Measurements from ENCODE around the gene TBL1X. TPM values are rescaled to one million over a fixed set of nuclear protein-coding genes. Genes with fewer than 3 reads are reported as not detected.

Gene TBL1X
- total RNA-seq, 4 donors from 2014 or later, result 32.9 to 42.9 (median 33.4) TPM

- WGBS, 2 donors, result 87 to 89% methylated on average over 4 of the region's 4 CpGs
Measured at GRCh38 chrX:9635803-9636202, 170.9 kb downstream of the TBL1X start.

GRCh38 chrX:9638871-9639270 is 174.0 kb downstream of the TBL1X start:
- TF ChIP-seq CTCF (IDR thresholded peaks at IDR 0.05) (no peak), POLR2A (IDR thresholded peaks at IDR 0.05) (no peak)
- Histone ChIP-seq H3K4me1 (no peaks in the 10 kb centered on the region), H3K9me3 (no peaks in the 10 kb centered on the region), H3K4me3 (replicated peaks in 1 of 3) (no peak overlapping the region), H3K27me3 (no peaks in the 10 kb centered on the region), H3K27ac (no peak overlapping the region), H3K36me3 (no peaks in the 10 kb centered on the region)
- DNase-seq, result no peak
- intact Hi-C loops (cut with DNase I), result no loop called here

More at GRCh38 chrX:9635803-9636202, 170.9 kb downstream of the TBL1X start:
- Histone ChIP-seq H3K27me3 (no peaks in the 10 kb centered on the region), H3K27ac (no peak overlapping the region), H3K4me3 (replicated peaks in 1 of 3) (no peak overlapping the region), H3K9me3 (no peaks in the 10 kb centered on the region), H3K36me3 (no peaks in the 10 kb centered on the region), H3K4me1 (no peaks in the 10 kb centered on the region)
- intact Hi-C loops (cut with DNase I), result no loop called here
- DNase-seq, result no peak
- no peak for TF ChIP-seq CTCF (IDR thresholded peaks at IDR 0.05)
- TF ChIP-seq POLR2A (IDR thresholded peaks at IDR 0.05), result no peak

GRCh38 chrX:9642270-9642995 is 177.6 kb downstream of the TBL1X start:
- H3K27ac ChIP-seq, result no peak overlapping the region
- no peak for TF ChIP-seq POLR2A (IDR thresholded peaks at IDR 0.05)
- DNase-seq, result no peak
- WGBS, 2 donors, result 88 to 93% methylated on average over 9 to 14 of the region's 14 CpGs
- no peaks in the 10 kb centered on the region for H3K36me3 ChIP-seq
- no peaks in the 10 kb centered on the region for H3K27me3 ChIP-seq
- intact Hi-C loops (cut with DNase I), result no loop called here
- H3K9me3 ChIP-seq, result no peaks in the 10 kb centered on the region
- no peak overlapping the region for H3K4me3 ChIP-seq (replicated peaks in 1 of 3)
- peaks cover 0 to 4% of the 10 kb centered on the region in 2 donors for H3K4me1 ChIP-seq

- intact Hi-C loops (cut with DNase I), result no loop called here
Measured at GRCh38 chrX:9643807-9644206, 178.9 kb downstream of the TBL1X start.

GRCh38 chrX:9644335-9644734 is 179.5 kb downstream of the TBL1X start:
- Histone ChIP-seq H3K9me3 (no peaks in the 10 kb centered on the region), H3K36me3 (no peaks in the 10 kb centered on the region), H3K27ac (no peak overlapping the region), H3K4me3 (replicated peaks in 1 of 3) (no peak overlapping the region), H3K4me1 (peaks cover 3 to 7% of the 10 kb centered on the region in 2 donors), H3K27me3 (no peaks in the 10 kb centered on the region)
- intact Hi-C loops (cut with DNase I), result no loop called here
- DNase-seq, result no peak
- TF ChIP-seq POLR2A (IDR thresholded peaks at IDR 0.05), result no peak
- TF ChIP-seq CTCF (IDR thresholded peaks at IDR 0.05), result no peak
- 80 to 84% methylated on average over 5 to 6 of the region's 6 CpGs for WGBS, 2 donors

More at GRCh38 chrX:9643807-9644206, 178.9 kb downstream of the TBL1X start:
- H3K27me3 ChIP-seq, result no peaks in the 10 kb centered on the region
- TF ChIP-seq CTCF (IDR thresholded peaks at IDR 0.05) (no peak), POLR2A (IDR thresholded peaks at IDR 0.05) (no peak)
- no peak overlapping the region for H3K27ac ChIP-seq
- no peaks in the 10 kb centered on the region for H3K36me3 ChIP-seq
- 98 to 100% methylated on average over 4 of the region's 4 CpGs for WGBS, 2 donors
- H3K4me1 ChIP-seq, result peaks cover 3 to 7% of the 10 kb centered on the region in 2 donors
- DNase-seq, result no peak
- no peaks in the 10 kb centered on the region for H3K9me3 ChIP-seq
- H3K4me3 ChIP-seq (replicated peaks in 1 of 3), result no peak overlapping the region
